Natural killer cell (primary cell): Measurements from ENCODE around the gene PDYN. TPM values are rescaled to one million over a fixed set of nuclear protein-coding genes. Genes with fewer than 3 reads are reported as not detected.

Experiments used
- ATAC-seq, 3 donors: fragments of 150-1000 bp in 2 of 3; fragments of 200-7000 bp in 1 of 3; cut with Tn5 transposase; 1 replicate in 1 of 3; 2 replicates in 2 of 3; pipeline ENCODE4 v1.10.0; 2021; ENCODE audit warnings: mild to moderate bottlenecking in 2 of 3, moderate library complexity in 2 of 3
- DNase-seq, 2 donors: peaks; one replicate each; pipeline versions ENCODE4 v3.0.0 to v3.0.0-alpha.2; 2013 to 2021; ENCODE audit warnings: mixed read lengths in 1 of 2
- H3K27ac ChIP-seq: one replicate; pipeline ENCODE4 v1.5.1; 2013; ENCODE audit warnings: mild to moderate bottlenecking, low read length
- H3K27me3 ChIP-seq: one replicate; pipeline ENCODE4 v1.6.1; 2013; ENCODE audit warnings: low read length; ENCODE audit not compliant: control insufficient read depth, insufficient read depth
- H3K36me3 ChIP-seq: one replicate; pipeline ENCODE4 v1.6.1; 2013; ENCODE audit warnings: low read length; ENCODE audit not compliant: control insufficient read depth, insufficient read depth
- H3K4me1 ChIP-seq: one replicate; pipeline ENCODE4 v1.6.1; 2013; ENCODE audit warnings: low read length; ENCODE audit not compliant: control insufficient read depth, insufficient read depth
- H3K4me3 ChIP-seq: one replicate; pipeline ENCODE4 v1.5.1; 2013; ENCODE audit warnings: low read length
- H3K9me3 ChIP-seq: one replicate; pipeline ENCODE4 v1.6.1; 2013; ENCODE audit warnings: low read length; ENCODE audit not compliant: control insufficient read depth, insufficient read depth
- H3K27ac Mint-ChIP-seq, 2 donors: one replicate each; pipeline ENCODE4 v1.8.0; 2022; ENCODE audit warnings: mild to moderate bottlenecking in 2 of 2, mixed read lengths in 2 of 2, moderate library complexity in 1 of 2
- H3K27me3 Mint-ChIP-seq, 2 donors: one replicate each; pipeline ENCODE4 v1.8.0; 2022; ENCODE audit warnings: low read depth in 2 of 2, mixed read lengths in 2 of 2
- H3K36me3 Mint-ChIP-seq: one replicate; pipeline ENCODE4 v1.8.0; 2022; ENCODE audit warnings: mixed read lengths
- H3K4me1 Mint-ChIP-seq, 2 donors: one replicate each; pipeline ENCODE4 v1.8.0; 2022; ENCODE audit warnings: mixed read lengths in 2 of 2
- H3K4me3 Mint-ChIP-seq: one replicate; pipeline ENCODE4 v1.8.0; 2022; ENCODE audit warnings: mild to moderate bottlenecking, moderate library complexity, mixed read lengths
- H3K9me3 Mint-ChIP-seq, 2 donors: one replicate each; pipeline ENCODE4 v1.8.0; 2022; ENCODE audit warnings: mixed read lengths in 2 of 2
- CTCF ChIP-seq: fragments of 200-600 bp; IDR thresholded peaks from one replicate; pipeline ENCODE4 v1.8.0; 2022; ENCODE audit warnings: antibody characterized with exemption
- WGBS: methylation state at CpG from one replicate; pipeline ENCODE4 v1.1.7; 2013; ENCODE audit warnings: missing lambda C conversion rate; ENCODE audit not compliant: insufficient coverage; 5-methylcytosine and 5-hydroxymethylcytosine counted together
- intact Hi-C: fragments of 100-400 bp; cut with micrococcal nuclease; formaldehyde crosslinking; loops from one replicate; pipeline ENCODE4 v1.14.2; 2022
- total RNA-seq, 4 donors: library from RNA; stranded (reverse); fragments of 120-200 nt in 1 of 4; gene quantifications; one replicate each; pipeline versions ENCODE4 v1.2.3 to v1.2.4, GENCODE V29; 2013 to 2022

Gene PDYN
- total RNA-seq, 3 donors from 2014 or later (not counting 1 experiment from before 2014, with no cell fraction given): not detected

DNA sequence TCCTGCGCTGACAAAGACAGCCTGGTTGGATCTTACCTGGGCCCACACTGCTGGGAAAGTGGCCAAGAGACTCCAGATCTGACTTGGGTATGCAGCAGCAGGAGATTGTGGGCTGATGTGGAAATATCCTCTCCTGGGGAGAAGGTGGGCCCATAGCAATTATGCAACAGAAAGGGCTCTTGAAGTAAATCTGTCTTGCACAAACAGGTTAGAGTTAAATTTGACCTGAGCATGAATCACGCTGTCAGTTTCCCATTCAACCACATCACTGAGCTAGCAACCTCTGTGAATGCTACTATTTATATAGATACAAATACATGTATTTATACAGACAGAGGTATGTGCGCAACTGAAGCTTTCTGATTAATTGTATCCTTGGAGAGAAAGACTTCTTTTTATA, 28.3 kb upstream of the PDYN start:
- Histone ChIP-seq H3K9me3 (peaks cover 10% of the 10 kb centered on the region), H3K36me3 (no peaks in the 10 kb centered on the region), H3K4me1 (no peaks in the 10 kb centered on the region), H3K27ac (no peak overlapping the region), H3K27me3 (no peaks in the 10 kb centered on the region), H3K4me3 (no peak overlapping the region)
- Mint-ChIP-seq H3K36me3 (no peaks in the 10 kb centered on the region), H3K9me3 (no peaks in the 10 kb centered on the region), H3K4me3 (no peak overlapping the region), H3K27ac (no peak overlapping the region), H3K4me1 (no peaks in the 10 kb centered on the region), H3K27me3 (peaks cover 8 to 34% of the 10 kb centered on the region in 2 donors)
- intact Hi-C loops: no loop called here
- no peak for ATAC-seq
- TF ChIP-seq CTCF: no peak
- WGBS: 82% methylated on average over 1 of the region's 3 CpGs
- DNase-seq: no peak

GRCh38 chr20:2010533-2010932, 16.7 kb upstream of the PDYN start:
- H3K36me3 Mint-ChIP-seq: no peaks in the 10 kb centered on the region
- WGBS: 62% methylated on average over 3 of the region's 4 CpGs

DNA sequence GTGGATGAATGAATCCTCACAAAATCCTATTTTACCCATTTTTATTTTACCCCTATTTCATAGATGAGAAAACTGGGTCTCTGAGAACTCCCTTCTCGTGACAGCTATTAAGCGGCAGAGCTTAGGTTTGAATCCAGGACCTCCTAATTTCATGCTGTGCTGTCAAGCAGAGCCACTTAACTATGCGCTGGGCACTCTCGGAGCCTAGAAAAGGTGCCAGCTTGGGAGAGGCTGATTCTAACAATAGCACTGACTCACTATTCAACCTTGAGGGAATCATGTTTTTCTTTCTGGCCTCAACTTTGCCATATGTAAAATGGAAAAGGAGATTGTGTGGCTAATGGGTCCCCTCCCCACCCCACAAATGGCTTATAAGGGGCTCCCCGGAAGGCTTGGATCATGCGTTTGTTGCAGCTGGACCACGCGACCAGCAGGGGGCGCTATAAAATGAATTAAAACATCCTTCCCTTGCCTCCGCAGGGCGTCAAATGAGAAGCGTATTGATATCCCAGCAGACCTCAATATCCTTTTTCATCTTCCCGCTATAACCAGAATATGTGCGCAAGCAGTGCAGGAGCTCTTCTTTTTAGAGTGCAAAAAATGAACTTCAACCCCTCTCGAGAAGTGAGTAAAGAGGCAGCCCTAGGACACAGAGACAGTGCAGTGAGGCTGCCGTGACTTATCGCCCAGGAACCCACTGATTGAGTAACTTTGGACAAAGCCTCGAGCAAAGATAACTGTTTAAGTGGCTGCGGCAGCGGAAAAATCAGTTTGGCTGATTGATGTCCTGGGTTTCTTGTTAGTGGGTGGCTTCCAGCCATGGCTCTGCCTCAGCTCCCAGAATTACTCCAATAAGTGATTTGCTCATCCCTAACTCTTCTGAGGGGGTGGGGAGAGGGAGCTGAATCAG, 12.8 kb upstream of the PDYN start:
- Mint-ChIP-seq H3K27ac (no peak overlapping the region), H3K4me3 (no peak overlapping the region), H3K36me3 (no peaks in the 10 kb centered on the region), H3K4me1 (no peaks in the 10 kb centered on the region), H3K9me3 (no peaks in the 10 kb centered on the region), H3K27me3 (peaks cover 13 to 23% of the 10 kb centered on the region in 2 donors)
- WGBS: 33% methylated on average over 20 of the region's 20 CpGs
- H3K9me3 ChIP-seq: no peaks in the 10 kb centered on the region
- H3K4me1 ChIP-seq: no peaks in the 10 kb centered on the region
- H3K4me3 ChIP-seq: no peak overlapping the region
- intact Hi-C loops: loop anchor here (1.0 kb wide), 1 partner anchor 166 kb away; no protein-coding TSS in a partner anchor
- H3K36me3 ChIP-seq: no peaks in the 10 kb centered on the region
- H3K27ac ChIP-seq: no peak overlapping the region
- peak; percentile 80 for TF ChIP-seq CTCF
- DNase-seq: peak in 1 of 2 donors; percentile 60
- no peak for ATAC-seq
- H3K27me3 ChIP-seq: no peaks in the 10 kb centered on the region

More at GRCh38 chr20:2010533-2010932, 16.7 kb upstream of the PDYN start:
- Mint-ChIP-seq H3K4me1 (no peaks in the 10 kb centered on the region), H3K4me3 (no peak overlapping the region), H3K27me3 (peaks cover 17 to 40% of the 10 kb centered on the region in 2 donors), H3K27ac (no peak overlapping the region), H3K9me3 (no peaks in the 10 kb centered on the region)
- ATAC-seq (no peak), DNase-seq (no peak)
- no peak overlapping the region for H3K4me3 ChIP-seq
- H3K27me3 ChIP-seq: peaks cover 2% of the 10 kb centered on the region
- H3K4me1 ChIP-seq: no peaks in the 10 kb centered on the region
- intact Hi-C loops: no loop called here
- no peaks in the 10 kb centered on the region for H3K9me3 ChIP-seq
- TF ChIP-seq CTCF: no peak
- H3K36me3 ChIP-seq: no peaks in the 10 kb centered on the region
- H3K27ac ChIP-seq: no peak overlapping the region
